GM13977 (cell line): Measurements from ENCODE around the gene WBP11.

Experiments used
- DNase-seq: peaks from one replicate; pipeline ENCODE4 v3.0.0; 2012; ENCODE audit warnings: low spot score
- in situ Hi-C: fragments of 300-500 bp; cut with MboI; formaldehyde crosslinking; loops from one replicate; pipeline ENCODE4 v1.12.0; 2022; ENCODE audit warnings: low sequenced_read_pairs, low pct_unique_long_range_greater_than_20kb, mixed read lengths, inconsistent platforms; ENCODE audit not compliant: unreplicated experiment
- TF ChIP-seq, protein P1 (sequence below): IDR thresholded peaks from 2 replicates; pipeline ENCODE4 v1.5.1; 2012; ENCODE audit warnings: mild to moderate bottlenecking, control low read depth; ENCODE audit not compliant: insufficient read depth; ENCODE audit errors: extremely low read depth, missing control alignments

Gene WBP11

DNA sequence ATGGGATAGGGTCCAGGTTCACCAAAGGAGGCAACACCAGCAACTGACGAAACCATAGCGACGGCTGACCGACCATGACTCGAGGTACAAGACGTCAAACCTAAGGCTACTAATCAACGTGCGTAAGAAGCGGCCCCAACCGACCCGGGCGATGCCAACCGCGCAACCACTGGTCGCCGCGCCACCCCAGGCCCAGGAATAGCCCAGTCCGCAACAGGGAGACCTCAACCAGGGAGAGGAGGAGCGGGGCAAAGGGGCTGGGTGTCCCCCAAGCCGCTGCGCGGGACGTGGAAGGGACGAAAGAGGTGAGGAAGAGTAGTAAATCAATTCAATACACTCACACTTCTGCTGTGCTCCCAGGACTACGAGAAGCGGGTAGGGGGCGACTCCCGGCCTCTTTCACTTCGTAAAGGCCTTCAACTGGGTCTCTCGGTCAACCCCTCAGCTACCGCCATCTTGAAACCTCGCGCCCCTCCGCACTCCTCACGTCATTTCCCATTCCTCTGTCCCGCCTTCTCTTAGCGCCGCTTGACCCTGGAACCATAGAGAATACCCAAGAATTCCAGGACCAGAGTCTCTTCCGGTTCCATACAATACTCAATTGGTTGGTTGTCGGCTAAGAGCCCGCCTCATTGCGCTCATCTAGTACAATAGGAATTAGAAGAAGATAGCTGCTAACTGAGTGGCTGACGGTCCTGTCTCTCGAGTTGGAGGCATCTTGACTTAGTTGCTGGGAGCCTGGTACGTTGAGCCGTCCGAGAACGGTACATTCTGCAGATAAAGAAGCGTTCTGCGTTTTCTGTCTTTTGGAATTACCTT, at the start of gene WBP11, which contains the start of gene C12orf60:
WBP11 (minus strand) TSS at position 468 of the 819 bp plus-strand sequence. CDS start 2,095 bp downstream, outside the sequence.
C12orf60 (plus strand) TSS at position 660 of the 819 bp plus-strand sequence. CDS start 19,266 bp downstream, outside the sequence.
- in situ Hi-C loops: no loop called here
- DNase-seq: peak; percentile 92
- TF ChIP-seq, protein P1, sequence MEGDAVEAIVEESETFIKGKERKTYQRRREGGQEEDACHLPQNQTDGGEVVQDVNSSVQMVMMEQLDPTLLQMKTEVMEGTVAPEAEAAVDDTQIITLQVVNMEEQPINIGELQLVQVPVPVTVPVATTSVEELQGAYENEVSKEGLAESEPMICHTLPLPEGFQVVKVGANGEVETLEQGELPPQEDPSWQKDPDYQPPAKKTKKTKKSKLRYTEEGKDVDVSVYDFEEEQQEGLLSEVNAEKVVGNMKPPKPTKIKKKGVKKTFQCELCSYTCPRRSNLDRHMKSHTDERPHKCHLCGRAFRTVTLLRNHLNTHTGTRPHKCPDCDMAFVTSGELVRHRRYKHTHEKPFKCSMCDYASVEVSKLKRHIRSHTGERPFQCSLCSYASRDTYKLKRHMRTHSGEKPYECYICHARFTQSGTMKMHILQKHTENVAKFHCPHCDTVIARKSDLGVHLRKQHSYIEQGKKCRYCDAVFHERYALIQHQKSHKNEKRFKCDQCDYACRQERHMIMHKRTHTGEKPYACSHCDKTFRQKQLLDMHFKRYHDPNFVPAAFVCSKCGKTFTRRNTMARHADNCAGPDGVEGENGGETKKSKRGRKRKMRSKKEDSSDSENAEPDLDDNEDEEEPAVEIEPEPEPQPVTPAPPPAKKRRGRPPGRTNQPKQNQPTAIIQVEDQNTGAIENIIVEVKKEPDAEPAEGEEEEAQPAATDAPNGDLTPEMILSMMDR: peak; percentile 5

DNA sequence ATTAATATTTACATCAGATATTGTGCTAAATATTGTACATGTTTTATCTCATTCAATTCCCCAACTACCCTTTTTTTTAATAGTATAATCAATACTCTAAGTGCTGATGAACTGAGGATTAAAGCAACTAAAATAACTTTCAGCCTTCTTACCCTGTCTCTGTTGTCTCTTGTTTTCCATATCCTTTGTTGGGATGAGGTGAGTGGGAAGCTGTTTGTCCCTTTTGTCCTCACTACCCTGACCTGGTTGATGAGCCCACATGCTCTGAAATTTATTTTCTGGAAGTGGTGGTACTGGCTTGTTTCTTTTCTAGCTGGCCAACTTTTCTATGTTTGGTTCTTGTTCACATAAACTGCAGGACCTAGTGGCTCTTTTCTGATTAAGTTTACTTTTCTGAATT, 49.6 kb upstream of the WBP11 start:
- in situ Hi-C loops: no loop called here
- DNase-seq: no peak
- TF ChIP-seq, protein P1: no peak

DNA sequence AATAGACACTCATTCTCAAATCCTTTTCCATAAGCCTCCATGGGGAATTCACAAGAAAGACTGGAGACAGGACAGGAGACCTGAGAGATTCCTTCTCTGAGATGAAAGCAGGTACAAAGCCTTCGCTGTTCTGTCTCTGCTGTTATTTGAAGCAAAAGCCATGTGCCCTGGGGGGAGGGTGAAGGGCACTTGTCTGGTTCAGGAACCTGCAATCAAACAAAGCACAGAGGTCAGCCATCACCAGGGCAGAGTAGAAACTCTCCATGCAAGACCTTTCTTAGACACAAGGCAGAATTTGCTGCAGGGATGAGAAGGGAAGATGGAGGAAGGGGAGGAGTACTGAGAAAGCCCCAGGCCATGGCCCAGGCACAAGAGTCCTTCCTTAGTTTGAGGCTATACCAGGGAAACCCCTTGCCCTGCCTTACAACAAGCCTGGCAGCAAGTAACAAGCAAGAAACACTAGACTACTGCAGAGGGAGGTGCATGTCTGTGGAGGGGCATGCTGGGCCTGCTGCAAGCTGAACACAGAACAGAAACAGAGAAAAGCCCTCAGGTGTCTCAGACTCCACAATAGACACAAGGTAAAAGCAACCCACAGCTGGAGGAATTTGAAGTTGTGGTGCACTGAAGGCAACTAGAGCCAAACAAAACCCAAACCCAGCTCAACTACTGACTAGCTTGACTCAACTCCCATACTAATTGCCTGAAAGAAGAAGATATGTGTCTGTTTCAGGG, 47.8 kb upstream of the WBP11 start:
- in situ Hi-C loops: no loop called here
- DNase-seq: no peak
- TF ChIP-seq, protein P1: no peak

GRCh38 chr12:14849661-14850060, 46.4 kb upstream of the WBP11 start:
- in situ Hi-C loops: loop anchor here (5.0 kb wide), 1 partner anchor 148 kb away; no protein-coding TSS in a partner anchor
- no peak for DNase-seq
- TF ChIP-seq, protein P1: no peak

DNA sequence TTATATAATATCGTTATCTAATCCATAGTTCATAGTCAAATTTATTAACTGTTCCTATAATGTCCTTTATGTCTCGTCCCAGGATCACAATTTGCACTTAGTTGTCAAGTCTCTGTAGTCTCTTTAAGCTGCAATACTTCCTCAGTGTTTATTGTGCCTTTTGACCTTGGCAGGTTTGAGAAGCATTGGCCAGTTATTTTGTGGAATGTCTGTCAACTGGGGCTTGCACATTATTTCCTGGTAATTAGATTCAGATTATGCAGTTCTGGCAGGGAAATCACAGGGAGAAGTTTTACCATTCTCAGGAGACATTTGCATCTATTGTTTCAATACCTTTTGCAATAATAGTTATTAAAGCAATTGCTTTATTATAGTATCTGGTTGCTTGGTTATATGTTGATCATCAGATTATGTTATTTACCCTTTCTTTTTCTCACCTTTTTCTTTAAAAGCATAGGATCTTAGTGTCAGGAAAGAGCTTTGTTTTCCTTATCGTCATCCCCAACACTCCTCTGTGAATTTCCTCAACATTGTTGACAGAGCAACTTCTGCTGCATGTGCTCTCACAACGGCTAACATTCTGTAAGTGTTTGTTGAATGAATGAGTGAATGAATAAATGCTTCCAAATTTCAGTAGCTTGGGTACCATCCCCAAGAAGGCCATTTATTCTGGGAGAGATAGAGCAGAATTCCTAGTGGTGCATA, 43.8 kb upstream of the WBP11 start:
- no peak for DNase-seq
- TF ChIP-seq, protein P1: no peak
- in situ Hi-C loops: loop anchor here (5.0 kb wide), 1 partner anchor 150 kb away; no protein-coding TSS in a partner anchor

DNA sequence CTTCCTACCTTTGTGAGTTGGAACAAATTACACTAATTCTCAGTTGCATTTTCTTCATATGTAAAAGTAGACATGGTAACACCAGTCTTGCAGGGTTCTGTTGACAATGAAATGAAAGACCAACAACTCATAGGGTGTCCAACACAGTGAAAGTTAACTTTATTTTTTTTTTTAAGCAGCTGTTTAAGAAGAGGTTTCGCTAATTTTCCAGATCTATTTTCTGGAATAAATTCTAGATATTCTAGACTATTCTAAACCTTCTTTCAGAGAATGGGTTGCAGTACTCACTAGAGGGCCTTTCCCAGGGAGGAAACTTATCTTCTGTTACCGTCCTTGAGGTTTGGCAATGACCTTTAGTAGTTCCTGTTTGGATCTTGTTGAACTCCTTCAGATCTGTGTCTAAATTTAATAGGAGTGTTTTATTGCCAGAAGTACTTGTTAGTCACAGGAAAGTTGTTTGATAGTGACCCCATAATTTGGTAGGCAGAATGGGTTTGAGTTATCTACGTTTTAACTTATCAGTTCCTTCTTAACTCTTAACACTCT, 42.8 kb upstream of the WBP11 start:
- in situ Hi-C loops: loop anchor here (5.0 kb wide), 1 partner anchor 151 kb away; no protein-coding TSS in a partner anchor
- TF ChIP-seq, protein P1: no peak
- DNase-seq: no peak
